H1 (cell line): ENCODE results near the gene ZBTB20. TPM values are rescaled to one million over a fixed set of nuclear protein-coding genes. Genes with fewer than 3 reads are reported as not detected.

Experiments used
- CTCF ChIA-PET: fragments of 300-600 bp; sonication (Branson Sonifier 250); formaldehyde crosslinking; loops from one replicate; lab custom pipeline; 2021; ENCODE audit not compliant: partially characterized antibody; lab: Charles Lee
- POLR2A ChIA-PET: fragments of 300-600 bp; sonication (Branson Sonifier 250); formaldehyde crosslinking; loops from one replicate; lab custom pipeline; 2021; ENCODE audit warnings: inconsistent platforms; ENCODE audit not compliant: partially characterized antibody; lab: Charles Lee
- DNase-seq, 2 experiments: peaks; one replicate each; pipeline versions ENCODE4 v3.0.0 to v3.0.0-alpha.2; 2010 to 2022; ENCODE audit warnings: low spot score in 2 of 2, low read depth in 1 of 2, mixed read lengths in 1 of 2
- FAIRE-seq: peaks from 2 replicates; lab custom pipeline; 2011; peaks lifted over from hg19 to GRCh38; lab: Jason Lieb, UNC
- H2AFZ ChIP-seq: 2 replicates; pipeline ENCODE4 v1.8.1; 2012; ENCODE audit warnings: low read length, inconsistent platforms
- H2AK5ac ChIP-seq: 2 replicates; pipeline ENCODE4 v1.6.1; 2013; ENCODE audit warnings: low read depth, low read length
- H2BK120ac ChIP-seq: replicated peaks from 2 replicates; pipeline ENCODE3; 2013; ENCODE audit warnings: low read depth, low read length, inconsistent platforms
- H2BK12ac ChIP-seq: 2 replicates; pipeline ENCODE4 v1.6.1; 2013; ENCODE audit warnings: low read depth, low read length
- H2BK15ac ChIP-seq: 2 replicates; pipeline ENCODE4 v1.6.1; 2013; ENCODE audit warnings: low read length
- H2BK20ac ChIP-seq: 2 replicates; pipeline ENCODE4 v1.6.1; 2013; ENCODE audit warnings: low read length
- H2BK5ac ChIP-seq: 2 replicates; pipeline ENCODE4 v1.6.1; 2013; ENCODE audit warnings: low read depth, low read length
- H3K14ac ChIP-seq: 2 replicates; pipeline ENCODE4 v1.6.1; 2013; ENCODE audit warnings: inconsistent platforms; ENCODE audit not compliant: insufficient read length
- H3K18ac ChIP-seq: 2 replicates; pipeline ENCODE4 v1.6.1; 2013; ENCODE audit warnings: low read length; ENCODE audit errors: extremely low read depth
- H3K23ac ChIP-seq: 2 replicates; pipeline ENCODE4 v1.6.1; 2013; ENCODE audit warnings: inconsistent platforms; ENCODE audit not compliant: insufficient read length
- H3K23me2 ChIP-seq: 2 replicates; pipeline ENCODE4 v1.6.1; 2013; ENCODE audit warnings: low read depth, low read length
- H3K27ac ChIP-seq: 2 replicates; pipeline ENCODE4 v1.6.1; 2011; ENCODE audit warnings: low read depth, low read length, inconsistent platforms
- H3K27me3 ChIP-seq, 4 experiments: replicated peaks in 1 of 4; 1 replicate in 1 of 4; 2 replicates in 3 of 4; pipeline versions ENCODE4 v1.6.1 to v1.8.1; 2011 to 2013; ENCODE audit warnings: low read length in 3 of 4, mild to moderate bottlenecking in 3 of 4, inconsistent platforms in 2 of 4, mixed read lengths in 2 of 4, moderate library complexity in 1 of 4; ENCODE audit not compliant: control insufficient read depth in 3 of 4, insufficient read depth in 3 of 4; ENCODE audit errors: extremely low read depth in 1 of 4
- H3K36me3 ChIP-seq, 4 experiments: 2 replicates each; pipeline versions ENCODE4 v1.6.1 to v1.8.1; 2011 to 2013; ENCODE audit warnings: mild to moderate bottlenecking in 4 of 4, low read length in 3 of 4, moderate library complexity in 2 of 4, control low read depth in 1 of 4, inconsistent platforms in 1 of 4; ENCODE audit not compliant: insufficient read depth in 4 of 4, control insufficient read depth in 2 of 4
- H3K4ac ChIP-seq: replicated peaks from 2 replicates; pipeline ENCODE3; 2013; ENCODE audit warnings: low read length, low read depth, mixed read lengths, inconsistent platforms; ENCODE audit not compliant: insufficient read length
- H3K4me1 ChIP-seq, 4 experiments: replicated peaks in 1 of 4; 1 replicate in 1 of 4; 2 replicates in 3 of 4; pipeline versions ENCODE4 v1.6.1 to v1.8.1; 2011 to 2013; ENCODE audit warnings: low read length in 3 of 4, inconsistent platforms in 2 of 4, mixed read lengths in 1 of 4; ENCODE audit not compliant: insufficient read depth in 4 of 4, control insufficient read depth in 3 of 4
- H3K4me2 ChIP-seq, 2 experiments: 2 replicates each; pipeline versions ENCODE4 v1.6.1 to v1.8.1; 2011 to 2013; ENCODE audit warnings: low read depth in 2 of 2, low read length in 2 of 2, control low read depth in 1 of 2, inconsistent platforms in 1 of 2, mild to moderate bottlenecking in 1 of 2; ENCODE audit not compliant: insufficient read depth in 1 of 2
- H3K4me3 ChIP-seq, 4 experiments: fragments of 200-600, 300-600 bp in 1 of 4; sonication (generic), shearing (Covaris generic), sonication (Bioruptor Twin) in 1 of 4; 2 replicates each; pipeline versions ENCODE4 v1.5.1 to v1.8.1; 2011 to 2016; ENCODE audit warnings: low read length in 4 of 4, low read depth in 3 of 4, control low read depth in 2 of 4, inconsistent platforms in 2 of 4, mild to moderate bottlenecking in 2 of 4, mixed read lengths in 1 of 4, moderate library complexity in 1 of 4; ENCODE audit not compliant: insufficient read depth in 2 of 4; ENCODE audit errors: extremely low read depth in 1 of 4
- H3K56ac ChIP-seq: replicated peaks from 2 replicates; pipeline ENCODE3; 2013; ENCODE audit warnings: low read depth, mild to moderate bottlenecking, mixed read lengths, low read length, inconsistent platforms; ENCODE audit not compliant: insufficient read length
- H3K79me1 ChIP-seq: 2 replicates; pipeline ENCODE4 v1.6.1; 2013; ENCODE audit warnings: low read depth, low read length, control low read depth
- H3K79me2 ChIP-seq, 2 experiments: 2 replicates each; pipeline versions ENCODE4 v1.6.1 to v1.8.1; 2012 to 2013; ENCODE audit warnings: low read length in 2 of 2, mild to moderate bottlenecking in 2 of 2, inconsistent platforms in 1 of 2; ENCODE audit not compliant: insufficient read depth in 2 of 2, control insufficient read depth in 1 of 2
- H3K9ac ChIP-seq, 4 experiments: replicated peaks in 1 of 4; 1 replicate in 1 of 4; 2 replicates in 3 of 4; pipeline versions ENCODE4 v1.6.1 to v1.8.1; 2011 to 2013; ENCODE audit warnings: low read depth in 3 of 4, low read length in 3 of 4, control low read depth in 2 of 4, mild to moderate bottlenecking in 2 of 4, moderate library complexity in 2 of 4, inconsistent platforms in 1 of 4; ENCODE audit errors: extremely low read depth in 1 of 4
- H3K9me3 ChIP-seq, 2 experiments: 2 replicates each; pipeline versions ENCODE4 v1.6.1 to v1.8.1; 2012 to 2013; ENCODE audit warnings: mild to moderate bottlenecking in 2 of 2, moderate library complexity in 2 of 2, control low read depth in 1 of 2, inconsistent platforms in 1 of 2, low read depth in 1 of 2, low read length in 1 of 2, mixed read lengths in 1 of 2; ENCODE audit not compliant: insufficient read depth in 2 of 2
- H4K20me1 ChIP-seq, 2 experiments: replicated peaks in 1 of 2; 2 replicates each; pipeline versions ENCODE3 to v1.8.1; 2011 to 2013; ENCODE audit warnings: inconsistent platforms in 2 of 2, low read length in 2 of 2, mild to moderate bottlenecking in 1 of 2; ENCODE audit not compliant: insufficient read depth in 2 of 2, control insufficient read depth in 1 of 2
- H4K5ac ChIP-seq: 2 replicates; pipeline ENCODE4 v1.6.1; 2013; ENCODE audit warnings: low read length, low read depth, mixed read lengths, inconsistent platforms; ENCODE audit not compliant: insufficient read length
- H4K8ac ChIP-seq: 2 replicates; pipeline ENCODE4 v1.8.0; 2013; ENCODE audit warnings: mild to moderate bottlenecking, moderate library complexity, low read length, inconsistent platforms; ENCODE audit not compliant: insufficient read depth; ENCODE audit errors: extremely low read depth
- H4K91ac ChIP-seq: replicated peaks from 2 replicates; pipeline ENCODE3; 2013; ENCODE audit warnings: low read length, mixed read lengths, inconsistent platforms; ENCODE audit not compliant: insufficient read length
- ATF2 ChIP-seq: IDR thresholded peaks from 2 replicates; pipeline ENCODE4 v1.6.1; 2012; ENCODE audit warnings: low read length, inconsistent platforms
- CEBPB ChIP-seq: IDR thresholded peaks from 2 replicates; pipeline ENCODE4 v1.6.1; 2012; ENCODE audit warnings: low read depth, low read length
- E2F6 ChIP-seq: IDR thresholded peaks from 2 replicates; pipeline ENCODE4 v1.6.1; 2012; ENCODE audit warnings: inconsistent platforms
- HDAC6 ChIP-seq: IDR thresholded peaks from one replicate; pipeline ENCODE4 v1.7.1; 2012; ENCODE audit warnings: low read depth, mild to moderate bottlenecking, inconsistent platforms, low read length, moderate library complexity
- WGBS, 2 experiments: shearing (Covaris generic) in 1 of 2; methylation state at CpG; one replicate each; pipeline versions ENCODE4 v1.1.6 to v1.1.7; 2013 to 2015; ENCODE audit warnings: low lambda C conversion rate in 2 of 2, mixed read lengths in 2 of 2, inconsistent platforms in 1 of 2, low coverage in 1 of 2, missing lambda C conversion rate in 1 of 2; ENCODE audit not compliant: insufficient replicate concordance in 2 of 2, insufficient coverage in 1 of 2, insufficient read length in 1 of 2; ENCODE audit errors: extremely low coverage in 1 of 2, missing lambda C conversion rate in 1 of 2; 5-methylcytosine and 5-hydroxymethylcytosine counted together
- polyA plus RNA-seq, 7 experiments: library from polyadenylated mRNA; depleted of rRNA in 3 of 7; stranded (reverse) in 5 of 7; unstranded in 2 of 7; fragments of >200 nt in 5 of 7; fragments of 200-250 nt in 2 of 7; gene quantifications; 1 replicate in 5 of 7; 2 replicates in 1 of 7; 4 replicates in 1 of 7; pipeline versions ENCODE4 v1.2.1 to v1.2.3, GENCODE V29; 2011 to 2013; ENCODE audit warnings: missing spikeins in 2 of 7, mixed read lengths in 2 of 7
- total RNA-seq: library from RNA; stranded (reverse); fragmentation: NEBNext Ultra II Directional; extraction: Animal tissue kit (Norgen Biotek cat#: 25700); gene quantifications from 2 replicates; pipeline ENCODE4 v1.2.1, GENCODE V29; 2021

Gene ZBTB20
- total and polyA plus RNA-seq, 2 of the 8 experiments (the other 6 are each of a cell fraction or from before 2014, with no cell fraction given), result 0.35 to 1.3 TPM

- Histone ChIP-seq H3K27me3 (no peaks in the 10 kb centered on the region), H3K23me2 (no peaks in the 10 kb centered on the region), H2BK20ac (no peak overlapping the region), H3K9ac (no peak overlapping the region), H4K5ac (no peak overlapping the region), H2BK120ac (no peak overlapping the region), H2BK15ac (no peak overlapping the region), H2AK5ac (no peak overlapping the region), H2BK12ac (no peak overlapping the region), H4K91ac (no peak overlapping the region), H3K14ac (no peak overlapping the region), H3K4me1 (no peaks in the 10 kb centered on the region), H3K27ac (no peak overlapping the region), H3K4me3 (no peak overlapping the region), H3K18ac (no peak overlapping the region), H3K79me2 (no peaks in the 10 kb centered on the region), H3K56ac (no peak overlapping the region), H2BK5ac (no peak overlapping the region), H3K4ac (no peak overlapping the region), H3K9me3 (no peaks in the 10 kb centered on the region), H3K4me2 (no peak overlapping the region), H2AFZ (no peak overlapping the region), H4K8ac (no peak overlapping the region), H4K20me1 (no peaks in the 10 kb centered on the region), H3K23ac (no peak overlapping the region), H3K36me3 (no peaks in the 10 kb centered on the region), H3K79me1 (no peaks in the 10 kb centered on the region)
- CTCF ChIA-PET, result no interaction called here
- POLR2A ChIA-PET, result no interaction called here
- WGBS, 2 experiments, result 93% methylated on average over 1 of the region's 1 CpG; no CpG with 5 or more reads in 1 of the 2 experiments
- DNase-seq, result no peak
- no peak for FAIRE-seq
- TF ChIP-seq ATF2 (no peak), HDAC6 (no peak), CEBPB (no peak), E2F6 (no peak)
Measured at GRCh38 chr3:114762144-114762543, 384.9 kb downstream of the ZBTB20 start.
